HepG2 (cell line): Measurements from ENCODE around the gene AKIRIN1. TPM values are rescaled to one million over a fixed set of nuclear protein-coding genes. Genes with fewer than 3 reads are reported as not detected.

Experiments
- ATAC-seq: fragments of 200-7000 bp; cut with Tn5 transposase; 3 replicates; pipeline ENCODE4 v1.9.1; 2020; ENCODE audit warnings: mild to moderate bottlenecking, moderate library complexity
- BruUV-seq: library from RNA; stranded (reverse); fragments of 400-500 nt; replicated peaks from 2 replicates; lab custom pipeline; 2021; lab: Mats Ljungman, UMichigan
- CTCF ChIA-PET: fragments of 300-600 bp; formaldehyde crosslinking; extraction: SDS; loops from one replicate; lab custom pipeline; 2021; ENCODE audit warnings: low total read pairs, inconsistent platforms, low intra/inter-chr PET ratio; lab: Yijun Ruan, JAX
- POLR2A ChIA-PET: fragments of 350-600 bp; sonication (Branson Sonifier 250); formaldehyde crosslinking; loops from one replicate; lab custom pipeline; 2020; ENCODE audit warnings: antibody characterized with exemption, inconsistent platforms; lab: Yijun Ruan, JAX
- DNase-seq: peaks from one replicate; pipeline ENCODE4 v3.0.0-alpha.2; 2015; ENCODE audit warnings: low spot score
- FAIRE-seq: peaks from 3 replicates; lab custom pipeline; 2011; peaks lifted over from hg19 to GRCh38; lab: Jason Lieb, UNC
- H2AFZ ChIP-seq: one replicate; pipeline ENCODE4 v1.6.1; 2011; ENCODE audit warnings: low read length, inconsistent platforms
- H3K27ac ChIP-seq: fragments of 300-600 bp; 3 replicates; pipeline ENCODE4 v1.8.0; 2011; ENCODE audit warnings: mixed run types, mild to moderate bottlenecking, mixed read lengths, low read length, inconsistent platforms; ENCODE audit not compliant: insufficient read depth; ENCODE audit errors: extremely low read length
- H3K27me3 ChIP-seq, 2 experiments: fragments of 200-600 bp in 1 of 2; 2 replicates in 1 of 2; 3 replicates in 1 of 2; pipeline versions ENCODE4 v1.6.0 to v1.8.0; 2011; ENCODE audit warnings: low read length in 2 of 2, mild to moderate bottlenecking in 2 of 2, moderate library complexity in 2 of 2, inconsistent platforms in 1 of 2; ENCODE audit not compliant: insufficient read depth in 2 of 2, control insufficient read depth in 1 of 2
- H3K36me3 ChIP-seq, 2 experiments: fragments of 200-600 bp in 1 of 2; replicated peaks in 1 of 2; 2 replicates in 1 of 2; 3 replicates in 1 of 2; pipeline versions ENCODE4 v1.5.1 to v1.8.0; 2011; ENCODE audit warnings: low read length in 2 of 2, inconsistent platforms in 1 of 2; ENCODE audit not compliant: insufficient read depth in 2 of 2, control insufficient read depth in 1 of 2
- H3K4me1 ChIP-seq: 2 replicates; pipeline ENCODE4 v1.5.1; 2012; ENCODE audit warnings: low read length, inconsistent platforms; ENCODE audit not compliant: insufficient read depth
- H3K4me2 ChIP-seq: 2 replicates; pipeline ENCODE4 v1.6.0; 2011; ENCODE audit warnings: low read depth, low read length, inconsistent platforms
- H3K4me3 ChIP-seq, 3 experiments: fragments of 200-600 bp in 1 of 3; sonication (generic), shearing (Covaris generic) in 1 of 3; replicated peaks in 1 of 3; 2 replicates each; pipeline ENCODE4 v1.5.1; 2011 to 2016; ENCODE audit warnings: low read length in 3 of 3, inconsistent platforms in 2 of 3, low read depth in 2 of 3, mild to moderate bottlenecking in 2 of 3, control low read depth in 1 of 3, mixed read lengths in 1 of 3; ENCODE audit not compliant: insufficient read depth in 1 of 3
- H3K79me2 ChIP-seq: one replicate; pipeline ENCODE4 v1.6.1; 2011; ENCODE audit warnings: low read length, inconsistent platforms; ENCODE audit not compliant: insufficient read depth
- H3K9ac ChIP-seq: 2 replicates; pipeline ENCODE4 v1.6.0; 2011; ENCODE audit warnings: mild to moderate bottlenecking, low read depth, low read length, inconsistent platforms; ENCODE audit not compliant: insufficient read depth
- H3K9me3 ChIP-seq: 2 replicates; pipeline ENCODE4 v1.5.1; 2012; ENCODE audit warnings: mild to moderate bottlenecking, low read length
- H4K20me1 ChIP-seq: 2 replicates; pipeline ENCODE4 v1.6.0; 2011; ENCODE audit warnings: inconsistent platforms, mild to moderate bottlenecking, low read length, moderate library complexity; ENCODE audit not compliant: insufficient read depth
- ATF1 ChIP-seq: IDR thresholded peaks from 2 replicates; pipeline ENCODE4 v1.6.1; 2016; ENCODE audit warnings: mild to moderate bottlenecking, control low read depth
- HDAC1 ChIP-seq: sonication (generic); formaldehyde crosslinking; IDR thresholded peaks from 2 replicates; pipeline ENCODE4 v1.5.1; 2020; ENCODE audit warnings: mild to moderate bottlenecking, missing genetic modification reagents
- ZNF235 ChIP-seq: sonication (generic); formaldehyde crosslinking; IDR thresholded peaks from 2 replicates; pipeline ENCODE4 v1.8.1; 2023; ENCODE audit warnings: mild to moderate bottlenecking, missing genetic modification reagents, borderline replicate concordance
- WGBS: methylation state at CpG from one replicate; pipeline ENCODE4 v1.1.6; 2017; ENCODE audit warnings: low lambda C conversion rate; 5-methylcytosine and 5-hydroxymethylcytosine counted together
- in situ Hi-C: cut with HindIII; loops from 2 replicates; pipeline ENCODE4 v1.10.0; 2017; ENCODE audit warnings: low pct_unique_long_range_greater_than_20kb; ENCODE audit not compliant: extremely low pct_ligation_motif_present
- intact Hi-C: fragments of 100-400 bp; cut with micrococcal nuclease; formaldehyde crosslinking; loops from one replicate; pipeline ENCODE4 v1.10.0; 2022; ENCODE audit not compliant: unreplicated experiment
- polyA plus RNA-seq, 8 experiments: library from polyadenylated mRNA; depleted of rRNA in 3 of 8; stranded (reverse) in 7 of 8; unstranded in 1 of 8; fragments of >200 nt; fragmentation: Illumina TruSeq in 4 of 8; extraction: Trizol in 4 of 8; gene quantifications; 2 replicates each; pipeline versions ENCODE4 v1.2.1 to v1.2.3, GENCODE V29; 2011 to 2016; ENCODE audit warnings: low read depth in 4 of 8, missing spikeins in 1 of 8, mixed read lengths in 1 of 8; ENCODE audit not compliant: insufficient read depth in 1 of 8
- total RNA-seq, 5 experiments: library from RNA; depleted of rRNA; stranded (reverse); fragments of >200 nt; fragmentation: Illumina TruSeq; extraction: Trizol; gene quantifications; 2 replicates each; pipeline ENCODE4 v1.2.3, GENCODE V29; 2016; ENCODE audit warnings: low read depth in 1 of 5
- TF ChIP-seq, protein P1 (sequence below): sonication (generic); formaldehyde crosslinking; IDR thresholded peaks from 2 replicates; pipeline ENCODE4 v1.8.1; 2022; ENCODE audit warnings: mild to moderate bottlenecking, missing genetic modification reagents
- TF ChIP-seq, protein P2 (sequence below): sonication (generic); formaldehyde crosslinking; IDR thresholded peaks from 2 replicates; pipeline ENCODE4 v1.5.0; 2020; ENCODE audit warnings: missing genetic modification reagents
- TF ChIP-seq, protein P3 (sequence below): sonication (generic); formaldehyde crosslinking; IDR thresholded peaks from 2 replicates; pipeline ENCODE4 v1.5.0; 2020; ENCODE audit warnings: mild to moderate bottlenecking, missing genetic modification reagents
- TF ChIP-seq, protein P4 (sequence below), 2 experiments: sonication (generic) in 1 of 2; formaldehyde crosslinking in 1 of 2; IDR thresholded peaks; 2 replicates each; pipeline versions ENCODE4 v1.5.1 to v1.6.1; 2011 to 2020; ENCODE audit warnings: borderline replicate concordance in 1 of 2, low read depth in 1 of 2, low read length in 1 of 2, mild to moderate bottlenecking in 1 of 2, missing genetic modification reagents in 1 of 2, moderate library complexity in 1 of 2
- TF ChIP-seq, protein P5 (sequence below): sonication (generic); formaldehyde crosslinking; IDR thresholded peaks from 2 replicates; pipeline ENCODE4 v1.8.0; 2023; ENCODE audit warnings: mild to moderate bottlenecking, missing genetic modification reagents

Gene AKIRIN1
- total and polyA plus RNA-seq, 2 of the 13 experiments (the other 11 are each of a cell fraction or from before 2014, with no cell fraction given) = 123 to 157 TPM

DNA sequence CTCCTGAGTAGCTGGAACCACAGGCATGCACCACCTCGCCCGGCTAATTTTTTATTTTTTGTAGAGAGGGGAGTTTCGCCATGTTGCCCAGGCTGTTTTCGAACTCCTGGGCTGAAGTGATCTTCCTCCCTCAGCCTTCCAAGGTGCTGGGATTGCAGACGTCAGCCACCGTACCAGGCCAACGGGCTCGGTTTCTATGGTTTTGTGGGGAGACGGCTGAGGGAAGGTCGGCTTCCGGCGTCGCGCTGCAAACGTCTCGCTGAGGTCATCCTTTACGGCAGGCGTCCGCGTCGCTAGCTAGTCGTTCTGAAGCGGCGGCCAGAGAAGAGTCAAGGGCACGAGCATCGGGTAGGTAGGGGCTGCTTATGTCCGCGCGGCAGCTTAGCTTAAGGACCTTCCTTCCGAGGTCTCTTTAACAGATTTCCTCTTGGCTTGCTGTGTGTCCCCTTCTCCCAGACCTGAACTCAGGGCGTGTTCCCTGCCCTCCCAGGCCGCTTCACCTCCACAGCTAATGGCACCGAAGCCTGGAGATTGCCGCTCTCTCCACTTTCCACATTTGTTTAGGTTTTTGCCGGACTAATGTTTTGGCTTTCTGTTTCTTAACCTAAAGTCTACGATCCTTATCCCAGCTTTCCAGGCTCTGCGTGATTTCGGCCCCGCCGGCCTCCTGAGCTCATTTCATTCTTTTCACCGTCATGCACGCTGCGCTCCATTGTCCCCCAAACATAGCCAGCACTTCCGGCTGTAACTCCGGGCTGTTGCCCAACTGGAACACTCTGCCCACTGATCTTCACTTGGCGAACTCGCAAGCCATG, 35.2 kb downstream of the AKIRIN1 start, which contains the start of gene NDUFS5 (continued):
- TF ChIP-seq, protein P1, sequence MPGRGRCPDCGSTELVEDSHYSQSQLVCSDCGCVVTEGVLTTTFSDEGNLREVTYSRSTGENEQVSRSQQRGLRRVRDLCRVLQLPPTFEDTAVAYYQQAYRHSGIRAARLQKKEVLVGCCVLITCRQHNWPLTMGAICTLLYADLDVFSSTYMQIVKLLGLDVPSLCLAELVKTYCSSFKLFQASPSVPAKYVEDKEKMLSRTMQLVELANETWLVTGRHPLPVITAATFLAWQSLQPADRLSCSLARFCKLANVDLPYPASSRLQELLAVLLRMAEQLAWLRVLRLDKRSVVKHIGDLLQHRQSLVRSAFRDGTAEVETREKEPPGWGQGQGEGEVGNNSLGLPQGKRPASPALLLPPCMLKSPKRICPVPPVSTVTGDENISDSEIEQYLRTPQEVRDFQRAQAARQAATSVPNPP (CRISPR knock-in tag) = 0 out of 2 replicates have a peak, but pooled peaks have one; percentile 40

DNA sequence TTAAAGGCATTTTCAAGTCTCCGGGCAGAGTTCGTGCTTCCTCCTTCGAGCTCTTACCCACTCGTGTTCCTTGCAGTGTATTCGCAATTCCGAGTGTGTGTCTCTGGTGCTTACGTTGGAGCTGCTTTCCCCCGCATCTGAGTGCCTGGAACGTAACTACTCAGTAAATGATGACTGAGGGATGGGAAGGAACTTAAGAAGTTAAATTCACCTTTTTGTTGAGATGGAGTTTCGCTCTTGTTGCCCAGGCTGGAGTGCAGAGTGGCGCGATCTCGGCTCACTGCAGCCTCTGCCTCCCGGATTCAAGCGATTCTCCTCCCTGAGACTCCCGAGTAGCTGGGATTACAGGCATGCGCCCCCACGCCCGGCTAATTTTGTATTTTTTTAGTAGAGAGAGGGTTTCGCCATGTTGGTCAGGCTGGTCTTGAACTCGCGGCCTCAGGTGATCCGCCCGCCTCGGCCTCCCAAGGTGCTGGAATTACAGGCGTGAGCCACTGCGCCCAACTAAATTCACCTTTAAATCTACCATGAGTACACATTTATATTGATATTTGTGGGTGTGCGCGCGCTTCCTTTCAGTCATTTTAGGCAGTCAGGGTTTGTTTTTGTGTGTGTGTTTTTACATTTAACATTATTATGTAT, 35.9 kb downstream of the AKIRIN1 start:
- no peak overlapping the region for H2AFZ ChIP-seq
- CTCF ChIA-PET = no interaction called here
- H3K36me3 ChIP-seq = peaks cover 2 to 24% of the 10 kb centered on the region in 2 experiments; a peak in 4 of 5 replicates
- intact Hi-C loops = loop anchor here (2.0 to 5.0 kb wide), 4 partner anchors 35 to 168 kb away; partner anchors contain the start of genes AKIRIN1, MYCBP, RHBDL2 and RRAGC
- H3K27me3 ChIP-seq = no peaks in the 10 kb centered on the region; a peak in 1 of 5 replicates
- ATAC-seq = no peak
- no peak for DNase-seq
- peak overlapping the region; percentile 86 for H3K27ac ChIP-seq
- peak; percentile 11; the same call in 1 of the 2 replicates for TF ChIP-seq HDAC1 (CRISPR knock-in tag)
- 0 out of 2 replicates have a peak, but pooled peaks have one; percentile 67 for TF ChIP-seq ZNF235 (CRISPR knock-in tag)
- no peak for TF ChIP-seq ATF1 (CRISPR knock-in tag)
- TF ChIP-seq, protein P2, sequence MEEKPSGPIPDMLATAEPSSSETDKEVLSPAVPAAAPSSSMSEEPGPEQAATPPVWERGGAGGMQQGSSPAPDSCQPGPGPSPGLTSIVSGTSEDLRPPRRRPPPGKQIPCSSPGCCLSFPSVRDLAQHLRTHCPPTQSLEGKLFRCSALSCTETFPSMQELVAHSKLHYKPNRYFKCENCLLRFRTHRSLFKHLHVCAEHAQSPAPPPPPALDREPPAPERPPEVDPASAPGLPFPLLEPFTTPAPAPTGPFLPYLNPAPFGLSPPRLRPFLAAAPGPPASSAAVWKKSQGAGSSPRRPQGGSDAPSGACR (CRISPR knock-in tag) = no peak
- TF ChIP-seq, protein P3, sequence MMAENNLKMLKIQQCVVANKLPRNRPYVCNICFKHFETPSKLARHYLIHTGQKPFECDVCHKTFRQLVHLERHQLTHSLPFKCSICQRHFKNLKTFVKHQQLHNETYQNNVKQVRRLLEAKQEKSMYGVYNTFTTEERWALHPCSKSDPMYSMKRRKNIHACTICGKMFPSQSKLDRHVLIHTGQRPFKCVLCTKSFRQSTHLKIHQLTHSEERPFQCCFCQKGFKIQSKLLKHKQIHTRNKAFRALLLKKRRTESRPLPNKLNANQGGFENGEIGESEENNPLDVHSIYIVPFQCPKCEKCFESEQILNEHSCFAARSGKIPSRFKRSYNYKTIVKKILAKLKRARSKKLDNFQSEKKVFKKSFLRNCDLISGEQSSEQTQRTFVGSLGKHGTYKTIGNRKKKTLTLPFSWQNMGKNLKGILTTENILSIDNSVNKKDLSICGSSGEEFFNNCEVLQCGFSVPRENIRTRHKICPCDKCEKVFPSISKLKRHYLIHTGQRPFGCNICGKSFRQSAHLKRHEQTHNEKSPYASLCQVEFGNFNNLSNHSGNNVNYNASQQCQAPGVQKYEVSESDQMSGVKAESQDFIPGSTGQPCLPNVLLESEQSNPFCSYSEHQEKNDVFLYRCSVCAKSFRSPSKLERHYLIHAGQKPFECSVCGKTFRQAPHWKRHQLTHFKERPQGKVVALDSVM (CRISPR knock-in tag) = 0 out of 2 replicates have a peak, but pooled peaks have one; percentile 11
- TF ChIP-seq, protein P4, sequence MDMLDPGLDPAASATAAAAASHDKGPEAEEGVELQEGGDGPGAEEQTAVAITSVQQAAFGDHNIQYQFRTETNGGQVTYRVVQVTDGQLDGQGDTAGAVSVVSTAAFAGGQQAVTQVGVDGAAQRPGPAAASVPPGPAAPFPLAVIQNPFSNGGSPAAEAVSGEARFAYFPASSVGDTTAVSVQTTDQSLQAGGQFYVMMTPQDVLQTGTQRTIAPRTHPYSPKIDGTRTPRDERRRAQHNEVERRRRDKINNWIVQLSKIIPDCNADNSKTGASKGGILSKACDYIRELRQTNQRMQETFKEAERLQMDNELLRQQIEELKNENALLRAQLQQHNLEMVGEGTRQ (IDR thresholded peaks at IDR 0.05; ENCODE audit: low read depth, low read length) = no peak
- TF ChIP-seq, protein P4 (CRISPR knock-in tag; IDR thresholded peaks at IDR 0.05; ENCODE audit: borderline replicate concordance) = 0 out of 2 replicates have a peak, but pooled peaks have one; percentile 2
- TF ChIP-seq, protein P5, sequence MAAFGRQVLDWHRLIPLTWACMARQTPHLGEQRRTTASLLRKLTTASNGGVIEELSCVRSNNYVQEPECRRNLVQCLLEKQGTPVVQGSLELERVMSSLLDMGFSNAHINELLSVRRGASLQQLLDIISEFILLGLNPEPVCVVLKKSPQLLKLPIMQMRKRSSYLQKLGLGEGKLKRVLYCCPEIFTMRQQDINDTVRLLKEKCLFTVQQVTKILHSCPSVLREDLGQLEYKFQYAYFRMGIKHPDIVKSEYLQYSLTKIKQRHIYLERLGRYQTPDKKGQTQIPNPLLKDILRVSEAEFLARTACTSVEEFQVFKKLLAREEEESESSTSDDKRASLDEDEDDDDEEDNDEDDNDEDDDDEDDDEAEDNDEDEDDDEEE (CRISPR knock-in tag) = 0 out of 2 replicates have a peak, but pooled peaks have one; percentile 11
- TF ChIP-seq, all 625 proteins: peak for 5
- peak overlapping the region; percentile 97 for H3K9ac ChIP-seq
- H3K4me2 ChIP-seq = peak overlapping the region; percentile 91
- POLR2A ChIA-PET = interaction anchor here (1.0 to 3.5 kb wide), 13 partner anchors 9 to 168 kb away, joined by 3 to 26 read pairs (median 4); partner anchors contain the start of gene RRAGC
- H3K4me3 ChIP-seq = peak overlapping the region; percentile 81 to 97 (median 87)
- peaks cover 38% of the 10 kb centered on the region for H3K79me2 ChIP-seq
- in situ Hi-C loops = no loop called here
- BruUV-seq = no TSS peak
- no peaks in the 10 kb centered on the region for H4K20me1 ChIP-seq
- 23% methylated on average over 23 of the region's 30 CpGs for WGBS
- FAIRE-seq = no peak
- peaks cover 48% of the 10 kb centered on the region for H3K4me1 ChIP-seq
- no peaks in the 10 kb centered on the region for H3K9me3 ChIP-seq
